Keratinocyte (primary cell): ENCODE measurements around the gene PDE4A. TPM values are rescaled to one million over a fixed set of nuclear protein-coding genes. Genes with fewer than 3 reads are reported as not detected.

ENCODE experiments used
- DNase-seq: peaks from one replicate; pipeline ENCODE4 v3.0.0-alpha.2; 2011; ENCODE audit warnings: low read depth, missing footprints, low spot score
- FAIRE-seq: peaks from 2 replicates; lab custom pipeline; 2011; peaks lifted over from hg19 to GRCh38; lab: Jason Lieb, UNC
- H2AFZ ChIP-seq: 2 replicates; pipeline ENCODE4 v1.6.0; 2012; ENCODE audit warnings: low read length, control low read depth, inconsistent platforms; ENCODE audit not compliant: control insufficient read depth
- H3K27ac ChIP-seq: 2 replicates; pipeline ENCODE4 v1.5.1; 2011; ENCODE audit warnings: low read length; ENCODE audit not compliant: control insufficient read depth, insufficient read depth
- H3K27me3 ChIP-seq: 3 replicates; pipeline ENCODE4 v1.6.0; 2011; ENCODE audit warnings: low read length; ENCODE audit not compliant: control insufficient read depth, insufficient read depth; ENCODE audit errors: extremely low read depth
- H3K36me3 ChIP-seq, 2 experiments: 2 replicates in 1 of 2; 3 replicates in 1 of 2; pipeline ENCODE4 v1.5.1; 2011; ENCODE audit warnings: low read length in 2 of 2, mild to moderate bottlenecking in 1 of 2; ENCODE audit not compliant: control insufficient read depth in 2 of 2, insufficient read depth in 2 of 2; ENCODE audit errors: extremely low read depth in 1 of 2
- H3K4me1 ChIP-seq: 3 replicates; pipeline ENCODE4 v1.5.1; 2011; ENCODE audit warnings: low read length; ENCODE audit not compliant: control insufficient read depth, insufficient read depth; ENCODE audit errors: extremely low read depth
- H3K4me2 ChIP-seq: 3 replicates; pipeline ENCODE4 v1.6.0; 2011; ENCODE audit warnings: low read depth, low read length; ENCODE audit not compliant: control insufficient read depth, insufficient read depth; ENCODE audit errors: extremely low read depth
- H3K4me3 ChIP-seq, 3 experiments: fragments of 200-600 bp in 1 of 3; sonication (generic) in 1 of 3; 2 replicates in 2 of 3; 3 replicates in 1 of 3; pipeline ENCODE4 v1.5.1; 2011 to 2016; ENCODE audit warnings: low read length in 3 of 3, mild to moderate bottlenecking in 3 of 3, control low read depth in 2 of 3, inconsistent platforms in 1 of 3, low read depth in 1 of 3, mixed read lengths in 1 of 3, mixed run types in 1 of 3, moderate library complexity in 1 of 3; ENCODE audit not compliant: control insufficient read depth in 2 of 3, insufficient read depth in 2 of 3; ENCODE audit errors: extremely low read depth in 1 of 3
- H3K79me2 ChIP-seq: 2 replicates; pipeline ENCODE4 v1.6.0; 2012; ENCODE audit warnings: low read length; ENCODE audit not compliant: control insufficient read depth, insufficient read depth
- H3K9ac ChIP-seq: 3 replicates; pipeline ENCODE4 v1.6.0; 2011; ENCODE audit warnings: low read length; ENCODE audit not compliant: control insufficient read depth, insufficient read depth; ENCODE audit errors: extremely low read depth
- H3K9me1 ChIP-seq: 3 replicates; pipeline ENCODE4 v1.6.0; 2011; ENCODE audit warnings: low read length; ENCODE audit not compliant: control insufficient read depth, insufficient read depth; ENCODE audit errors: extremely low read depth
- H3K9me3 ChIP-seq: 2 replicates; pipeline ENCODE4 v1.5.1; 2012; ENCODE audit warnings: low read depth, low read length; ENCODE audit not compliant: control insufficient read depth
- H4K20me1 ChIP-seq: 3 replicates; pipeline ENCODE4 v1.6.0; 2011; ENCODE audit warnings: low read length; ENCODE audit not compliant: control insufficient read depth, insufficient read depth; ENCODE audit errors: extremely low read depth
- EZH2 ChIP-seq: IDR thresholded peaks from one replicate; pipeline ENCODE4 v1.6.1; 2012; ENCODE audit warnings: inconsistent platforms, mild to moderate bottlenecking, low read length, moderate library complexity
- dilution Hi-C: fragments of 300-500 bp; cut with MboI; formaldehyde crosslinking; loops from one replicate; pipeline ENCODE4 v1.7.0; 2020; ENCODE audit warnings: low sequenced_read_pairs; ENCODE audit not compliant: extremely low pct_ligation_motif_present
- polyA plus RNA-seq, 5 experiments: library from polyadenylated mRNA; depleted of rRNA in 3 of 5; stranded (reverse) in 3 of 5; stranded (forward) in 1 of 5; unstranded in 1 of 5; fragments of >200 nt; gene quantifications; 1 replicate in 1 of 5; 2 replicates in 3 of 5; 3 replicates in 1 of 5; pipeline versions ENCODE4 v1.2.1 to v1.2.3, GENCODE V29; 2011 to 2012; ENCODE audit warnings: missing spikeins in 2 of 5, low read depth in 1 of 5, low replicate concordance in 1 of 5
- TF ChIP-seq, protein P1 (sequence below), 3 experiments: IDR thresholded peaks in 1 of 3; conservative IDR thresholded peaks in 1 of 3; optimal IDR thresholded peaks in 1 of 3; 2 replicates in 2 of 3; 3 replicates in 1 of 3; pipeline versions ENCODE3 to v1.5.1; 2011; ENCODE audit warnings: low read length in 3 of 3, mild to moderate bottlenecking in 3 of 3, moderate library complexity in 2 of 3, control low read depth in 1 of 3, inconsistent platforms in 1 of 3; ENCODE audit not compliant: insufficient read depth in 2 of 3; ENCODE audit errors: extremely low read depth in 1 of 3

Gene PDE4A
- polyA plus RNA-seq, 1 donor (not counting 4 experiments of a cell fraction or from before 2014, with no cell fraction given), result 0.09 TPM

DNA sequence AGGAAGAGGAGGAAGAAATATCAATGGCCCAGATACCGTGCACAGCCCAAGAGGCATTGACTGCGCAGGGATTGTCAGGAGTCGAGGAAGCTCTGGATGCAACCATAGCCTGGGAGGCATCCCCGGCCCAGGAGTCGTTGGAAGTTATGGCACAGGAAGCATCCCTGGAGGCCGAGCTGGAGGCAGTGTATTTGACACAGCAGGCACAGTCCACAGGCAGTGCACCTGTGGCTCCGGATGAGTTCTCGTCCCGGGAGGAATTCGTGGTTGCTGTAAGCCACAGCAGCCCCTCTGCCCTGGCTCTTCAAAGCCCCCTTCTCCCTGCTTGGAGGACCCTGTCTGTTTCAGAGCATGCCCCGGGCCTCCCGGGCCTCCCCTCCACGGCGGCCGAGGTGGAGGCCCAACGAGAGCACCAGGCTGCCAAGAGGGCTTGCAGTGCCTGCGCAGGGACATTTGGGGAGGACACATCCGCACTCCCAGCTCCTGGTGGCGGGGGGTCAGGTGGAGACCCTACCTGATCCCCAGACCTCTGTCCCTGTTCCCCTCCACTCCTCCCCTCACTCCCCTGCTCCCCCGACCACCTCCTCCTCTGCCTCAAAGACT lies 46.9 kb downstream of the PDE4A start:
- DNase-seq, result no peak
- no peak overlapping the region for H2AFZ ChIP-seq

DNA sequence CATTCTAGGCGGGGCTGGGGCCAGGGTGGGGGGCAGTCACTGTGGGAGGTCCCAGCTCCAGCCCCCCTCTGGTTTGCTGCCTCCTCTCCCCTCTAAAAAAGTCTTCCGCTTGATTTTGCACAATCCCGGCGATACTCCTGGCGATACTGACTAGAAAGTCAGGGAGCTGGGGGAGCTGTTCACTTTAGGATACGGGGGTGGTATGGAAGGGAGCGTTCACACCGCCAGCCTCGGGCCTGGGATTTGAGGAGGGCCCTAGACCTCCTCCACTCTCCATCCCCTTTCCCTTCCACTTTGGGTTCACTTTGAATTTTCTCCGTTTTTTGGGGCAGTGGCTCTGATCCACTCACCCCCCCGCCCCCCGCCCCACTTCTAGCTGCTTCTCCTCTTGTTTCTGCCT lies 47.8 kb downstream of the PDE4A start:
- no peak for FAIRE-seq
- Histone ChIP-seq H3K4me1 (no peaks in the 10 kb centered on the region), H3K27ac (no peak overlapping the region), H3K9ac (no peak overlapping the region), H4K20me1 (no peaks in the 10 kb centered on the region), H3K4me3 (no peak overlapping the region), H3K79me2 (no peaks in the 10 kb centered on the region), H3K27me3 (no peaks in the 10 kb centered on the region), H2AFZ (no peak overlapping the region), H3K4me2 (no peak overlapping the region), H3K9me3 (no peaks in the 10 kb centered on the region), H3K36me3 (no peaks in the 10 kb centered on the region), H3K9me1 (no peaks in the 10 kb centered on the region)
- TF ChIP-seq, protein P1, sequence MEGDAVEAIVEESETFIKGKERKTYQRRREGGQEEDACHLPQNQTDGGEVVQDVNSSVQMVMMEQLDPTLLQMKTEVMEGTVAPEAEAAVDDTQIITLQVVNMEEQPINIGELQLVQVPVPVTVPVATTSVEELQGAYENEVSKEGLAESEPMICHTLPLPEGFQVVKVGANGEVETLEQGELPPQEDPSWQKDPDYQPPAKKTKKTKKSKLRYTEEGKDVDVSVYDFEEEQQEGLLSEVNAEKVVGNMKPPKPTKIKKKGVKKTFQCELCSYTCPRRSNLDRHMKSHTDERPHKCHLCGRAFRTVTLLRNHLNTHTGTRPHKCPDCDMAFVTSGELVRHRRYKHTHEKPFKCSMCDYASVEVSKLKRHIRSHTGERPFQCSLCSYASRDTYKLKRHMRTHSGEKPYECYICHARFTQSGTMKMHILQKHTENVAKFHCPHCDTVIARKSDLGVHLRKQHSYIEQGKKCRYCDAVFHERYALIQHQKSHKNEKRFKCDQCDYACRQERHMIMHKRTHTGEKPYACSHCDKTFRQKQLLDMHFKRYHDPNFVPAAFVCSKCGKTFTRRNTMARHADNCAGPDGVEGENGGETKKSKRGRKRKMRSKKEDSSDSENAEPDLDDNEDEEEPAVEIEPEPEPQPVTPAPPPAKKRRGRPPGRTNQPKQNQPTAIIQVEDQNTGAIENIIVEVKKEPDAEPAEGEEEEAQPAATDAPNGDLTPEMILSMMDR (optimal IDR thresholded peaks at IDR 0.05 in 1 of 3, IDR thresholded peaks at IDR 0.05 in 1 of 3, conservative IDR thresholded peaks at IDR 0.05 in 1 of 3; ENCODE audit: extremely low read depth in 1 of 3, insufficient read depth in 2 of 3, low read length in 3 of 3), result no peak
- no peak for TF ChIP-seq EZH2
- DNase-seq, result no peak
- dilution Hi-C loops, result no loop called here

More for the DNA sequence above, 46.9 kb downstream of the PDE4A start:
- no peaks in the 10 kb centered on the region for H3K79me2 ChIP-seq
- H3K9ac ChIP-seq, result no peak overlapping the region
- H3K27ac ChIP-seq, result no peak overlapping the region
- H3K9me3 ChIP-seq, result no peaks in the 10 kb centered on the region
- no peaks in the 10 kb centered on the region for H3K27me3 ChIP-seq
- no peaks in the 10 kb centered on the region for H3K9me1 ChIP-seq
- dilution Hi-C loops, result no loop called here
- no peaks in the 10 kb centered on the region for H3K36me3 ChIP-seq
- TF ChIP-seq, protein P1 (optimal IDR thresholded peaks at IDR 0.05 in 1 of 3, IDR thresholded peaks at IDR 0.05 in 1 of 3, conservative IDR thresholded peaks at IDR 0.05 in 1 of 3; ENCODE audit: extremely low read depth in 1 of 3, insufficient read depth in 2 of 3, low read length in 3 of 3), result no peak
- TF ChIP-seq EZH2, result no peak
- no peak overlapping the region for H3K4me3 ChIP-seq
- no peaks in the 10 kb centered on the region for H3K4me1 ChIP-seq
- H4K20me1 ChIP-seq, result no peaks in the 10 kb centered on the region
- FAIRE-seq, result no peak
- H3K4me2 ChIP-seq, result no peak overlapping the region
